PFSK-1 (cell line): Measurements from ENCODE around the gene INO80D.

ENCODE experiments used
- FOXP2 ChIP-seq: optimal IDR thresholded peaks from 2 replicates; pipeline ENCODE3; 2011; ENCODE audit warnings: borderline replicate concordance, control low read depth, inconsistent platforms; ENCODE audit not compliant: insufficient read depth; ENCODE audit errors: extremely low read length, extremely low read depth
- POLR2AphosphoS5 ChIP-seq: IDR thresholded peaks from 2 replicates; pipeline ENCODE4 v1.6.1; 2012; ENCODE audit warnings: low read depth, mild to moderate bottlenecking, control low read depth, low read length, moderate library complexity
- SIN3A ChIP-seq: IDR thresholded peaks from 2 replicates; pipeline ENCODE4 v1.6.1; 2012; ENCODE audit warnings: mild to moderate bottlenecking, low read length, moderate library complexity, borderline replicate concordance; ENCODE audit not compliant: insufficient read depth
- TAF1 ChIP-seq: IDR thresholded peaks from 2 replicates; pipeline ENCODE4 v1.6.1; 2012; ENCODE audit warnings: low read length, control low read depth, borderline replicate concordance; ENCODE audit not compliant: insufficient read depth
- TF ChIP-seq, protein P1 (sequence below), 2 experiments: IDR thresholded peaks; 2 replicates each; pipeline versions ENCODE4 v1.6.1 to v1.8.0; 2011 to 2012; ENCODE audit warnings: low read depth in 2 of 2, low read length in 2 of 2, control low read depth in 1 of 2, inconsistent platforms in 1 of 2, mild to moderate bottlenecking in 1 of 2, moderate library complexity in 1 of 2; ENCODE audit not compliant: insufficient read depth in 1 of 2

The INO80D gene

DNA sequence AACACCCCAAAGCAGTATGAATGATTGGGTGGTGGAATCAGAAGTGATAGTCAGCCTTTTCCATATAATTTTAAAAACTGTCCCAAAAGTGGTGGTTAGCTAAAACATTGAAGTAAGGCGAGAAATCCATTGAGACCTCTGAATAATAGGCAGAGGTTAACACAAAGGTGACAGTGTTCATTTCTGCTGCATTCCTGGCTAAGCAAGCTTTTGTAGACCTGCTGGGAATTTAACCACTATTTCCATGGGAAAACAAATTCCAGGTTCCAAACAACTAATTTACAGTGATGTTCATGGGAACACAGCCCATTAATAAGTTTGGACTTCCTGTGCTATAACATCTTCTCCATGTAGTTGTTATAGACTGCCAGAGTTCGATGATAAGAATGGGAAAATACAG is 6.3 kb upstream of the INO80D start:
- TF ChIP-seq, protein P1, sequence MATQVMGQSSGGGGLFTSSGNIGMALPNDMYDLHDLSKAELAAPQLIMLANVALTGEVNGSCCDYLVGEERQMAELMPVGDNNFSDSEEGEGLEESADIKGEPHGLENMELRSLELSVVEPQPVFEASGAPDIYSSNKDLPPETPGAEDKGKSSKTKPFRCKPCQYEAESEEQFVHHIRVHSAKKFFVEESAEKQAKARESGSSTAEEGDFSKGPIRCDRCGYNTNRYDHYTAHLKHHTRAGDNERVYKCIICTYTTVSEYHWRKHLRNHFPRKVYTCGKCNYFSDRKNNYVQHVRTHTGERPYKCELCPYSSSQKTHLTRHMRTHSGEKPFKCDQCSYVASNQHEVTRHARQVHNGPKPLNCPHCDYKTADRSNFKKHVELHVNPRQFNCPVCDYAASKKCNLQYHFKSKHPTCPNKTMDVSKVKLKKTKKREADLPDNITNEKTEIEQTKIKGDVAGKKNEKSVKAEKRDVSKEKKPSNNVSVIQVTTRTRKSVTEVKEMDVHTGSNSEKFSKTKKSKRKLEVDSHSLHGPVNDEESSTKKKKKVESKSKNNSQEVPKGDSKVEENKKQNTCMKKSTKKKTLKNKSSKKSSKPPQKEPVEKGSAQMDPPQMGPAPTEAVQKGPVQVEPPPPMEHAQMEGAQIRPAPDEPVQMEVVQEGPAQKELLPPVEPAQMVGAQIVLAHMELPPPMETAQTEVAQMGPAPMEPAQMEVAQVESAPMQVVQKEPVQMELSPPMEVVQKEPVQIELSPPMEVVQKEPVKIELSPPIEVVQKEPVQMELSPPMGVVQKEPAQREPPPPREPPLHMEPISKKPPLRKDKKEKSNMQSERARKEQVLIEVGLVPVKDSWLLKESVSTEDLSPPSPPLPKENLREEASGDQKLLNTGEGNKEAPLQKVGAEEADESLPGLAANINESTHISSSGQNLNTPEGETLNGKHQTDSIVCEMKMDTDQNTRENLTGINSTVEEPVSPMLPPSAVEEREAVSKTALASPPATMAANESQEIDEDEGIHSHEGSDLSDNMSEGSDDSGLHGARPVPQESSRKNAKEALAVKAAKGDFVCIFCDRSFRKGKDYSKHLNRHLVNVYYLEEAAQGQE (IDR thresholded peaks at IDR 0.05; ENCODE audit: insufficient read depth in 1 of 2, low read depth in 2 of 2, low read length in 2 of 2), result no peak
- TF ChIP-seq TAF1 (no peak), SIN3A (no peak), FOXP2 (no peak), POLR2AphosphoS5 (no peak)

DNA sequence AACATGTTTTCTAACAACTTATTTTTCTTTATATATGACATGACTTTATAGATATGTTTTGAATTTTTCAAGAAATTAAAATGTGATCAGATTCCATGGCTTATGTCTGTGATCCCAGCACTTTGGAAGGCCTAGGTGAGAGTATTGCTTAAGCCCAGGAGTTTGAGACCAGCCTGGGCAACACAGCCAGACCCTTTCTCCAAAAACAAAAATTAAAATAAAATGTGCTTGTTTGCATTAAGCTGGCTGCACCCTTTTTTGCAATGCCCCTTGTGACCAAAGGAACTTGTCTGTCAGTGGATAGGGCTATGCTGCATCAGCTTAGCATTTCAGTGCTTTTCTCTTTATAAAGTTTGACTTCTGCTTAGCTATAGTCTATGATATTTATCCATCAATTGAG is 2.3 kb upstream of the INO80D start:
- TF ChIP-seq POLR2AphosphoS5, result no peak
- no peak for TF ChIP-seq SIN3A
- TF ChIP-seq, protein P1 (IDR thresholded peaks at IDR 0.05; ENCODE audit: insufficient read depth in 1 of 2, low read depth in 2 of 2, low read length in 2 of 2), result no peak
- no peak for TF ChIP-seq FOXP2
- no peak for TF ChIP-seq TAF1

DNA sequence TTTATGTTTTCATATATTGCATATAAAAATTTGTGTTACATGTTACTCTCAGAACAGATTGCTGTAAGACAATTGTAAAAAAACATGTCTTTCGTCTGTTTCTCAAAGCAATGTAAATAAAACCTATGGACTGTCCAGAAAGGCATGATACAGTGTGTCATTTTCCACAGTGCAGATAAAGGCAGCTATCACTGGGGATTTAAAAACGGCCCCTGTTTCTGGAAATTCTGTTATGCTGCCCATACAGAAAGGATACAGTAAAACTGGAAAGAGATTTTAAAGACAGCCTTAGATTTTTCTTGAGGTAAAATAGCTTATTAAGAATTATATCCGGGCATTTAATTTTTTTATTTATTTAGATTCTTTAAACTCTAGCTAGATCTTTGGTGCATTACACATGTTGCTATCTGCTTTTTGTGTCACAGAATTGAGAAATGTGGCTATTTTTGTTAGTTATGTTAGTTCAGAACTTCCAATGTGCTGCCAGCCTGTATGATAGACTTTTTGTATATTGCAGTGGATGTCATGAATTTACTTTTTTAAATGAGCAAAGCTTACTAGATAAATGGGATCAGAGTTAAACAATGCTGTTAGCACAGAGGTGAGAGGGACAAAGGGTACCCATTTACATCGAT is 859 bp upstream of the INO80D start:
- TF ChIP-seq POLR2AphosphoS5 (no peak), FOXP2 (no peak), TAF1 (no peak), SIN3A (no peak)
- TF ChIP-seq, protein P1 (IDR thresholded peaks at IDR 0.05; ENCODE audit: insufficient read depth in 1 of 2, low read depth in 2 of 2, low read length in 2 of 2), result no peak

DNA sequence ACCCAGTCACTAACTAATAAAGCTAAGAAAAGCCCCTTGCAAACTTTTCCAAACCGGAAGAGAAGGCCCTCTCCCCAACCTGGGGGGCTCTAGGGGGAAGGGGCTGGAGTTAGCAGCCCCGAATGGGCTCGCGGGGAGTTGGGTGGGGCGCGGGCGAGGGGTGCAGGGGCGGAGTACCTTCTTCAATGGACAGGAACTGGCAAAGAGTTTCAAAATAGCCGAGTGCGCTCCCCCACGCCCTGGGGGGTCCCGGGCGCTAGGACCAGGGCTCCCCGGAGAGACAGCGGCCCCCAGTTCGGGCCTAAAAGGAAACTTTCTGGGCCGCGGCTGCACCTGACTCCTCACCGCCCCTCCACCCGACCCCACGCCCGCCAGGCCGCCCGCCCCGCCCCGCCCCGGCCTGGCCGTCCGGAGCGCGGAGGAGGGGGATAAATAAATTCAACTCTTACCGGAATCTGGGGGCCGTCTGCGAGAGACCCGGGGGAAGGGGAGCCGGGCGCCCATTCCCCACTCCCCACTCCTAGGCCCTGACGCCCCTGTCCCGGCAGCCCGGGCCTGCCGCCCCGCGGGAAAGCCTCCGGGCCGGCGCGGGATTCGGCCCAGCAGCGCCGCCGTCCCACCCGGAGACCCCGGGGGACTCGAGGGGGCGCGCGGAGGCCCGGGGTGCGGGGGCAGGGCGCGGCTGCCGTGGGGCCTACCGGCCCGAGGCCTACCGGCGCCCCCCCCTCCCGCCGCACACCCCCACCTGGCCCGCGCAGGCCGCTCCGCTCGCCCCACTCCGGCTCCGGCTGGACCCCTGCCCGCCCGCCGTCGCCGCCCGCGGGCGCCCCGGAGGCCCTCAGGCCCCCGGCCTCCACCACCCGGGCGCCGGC is 868 bp downstream of the INO80D start:
- TF ChIP-seq, protein P1 (IDR thresholded peaks at IDR 0.05; ENCODE audit: insufficient read depth in 1 of 2, low read depth in 2 of 2, low read length in 2 of 2), result no peak
- TF ChIP-seq POLR2AphosphoS5 (no peak), FOXP2 (no peak), TAF1 (no peak), SIN3A (no peak)
